ENCODE data around the gene SCGB3A1. TPM values are rescaled to one million over a fixed set of nuclear protein-coding genes. Genes with fewer than 3 reads are reported as not detected.

The SCGB3A1 gene, protein sequence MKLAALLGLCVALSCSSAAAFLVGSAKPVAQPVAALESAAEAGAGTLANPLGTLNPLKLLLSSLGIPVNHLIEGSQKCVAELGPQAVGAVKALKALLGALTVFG
- total RNA-seq, result not detected

DNA sequence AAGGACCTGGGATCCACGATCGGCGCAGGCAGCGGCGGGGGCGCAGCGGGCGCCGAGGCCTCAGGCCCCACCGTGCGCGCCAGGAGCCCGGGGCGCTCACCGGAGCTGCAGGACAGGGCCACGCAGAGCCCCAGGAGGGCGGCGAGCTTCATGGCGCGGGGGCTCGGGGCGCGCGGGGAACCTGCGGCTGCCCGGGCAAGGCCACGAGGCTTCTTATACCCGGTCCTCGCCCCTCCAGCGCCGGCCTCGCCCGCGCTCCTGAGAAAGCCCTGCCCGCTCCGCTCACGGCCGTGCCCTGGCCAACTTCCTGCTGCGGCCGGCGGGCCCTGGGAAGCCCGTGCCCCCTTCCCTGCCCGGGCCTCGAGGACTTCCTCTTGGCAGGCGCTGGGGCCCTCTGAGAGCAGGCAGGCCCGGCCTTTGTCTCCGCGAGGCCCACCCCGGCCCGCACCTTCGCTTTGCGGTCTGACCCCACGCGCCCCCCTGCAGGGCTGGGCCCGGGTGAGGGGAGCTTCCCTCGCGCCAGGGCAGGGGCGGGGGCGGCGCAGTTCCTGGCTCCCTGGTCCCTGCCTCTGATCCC is at the start of gene SCGB3A1:
Gene SCGB3A1, minus strand, starts transcription at position 189 of the 577 bp plus-strand sequence. Its CDS starts 37 bp downstream, at position 152.
- WGBS, 2 donors, result 19 to 49% methylated on average over 15 to 53 of the region's 60 CpGs
- H3K4me3 ChIP-seq, result no peak within 1 kb of the TSS
- no peaks in the 10 kb centered on the region for H3K36me3 ChIP-seq (replicated peaks in 1 of 2; ENCODE audit: insufficient read depth in 1 of 2, low read depth in 2 of 2)
- peaks cover 40% of the 10 kb centered on the region for H3K4me1 ChIP-seq
- intact Hi-C loops (cut with DNase I), result no loop called here
- no peak for DNase-seq
- no peak for ATAC-seq
- H3K27me3 ChIP-seq, result peaks cover 0 to 15% of the 10 kb centered on the region in 2 donors
- no peaks in the 10 kb centered on the region for H3K9me3 ChIP-seq
- TF ChIP-seq, protein P1, sequence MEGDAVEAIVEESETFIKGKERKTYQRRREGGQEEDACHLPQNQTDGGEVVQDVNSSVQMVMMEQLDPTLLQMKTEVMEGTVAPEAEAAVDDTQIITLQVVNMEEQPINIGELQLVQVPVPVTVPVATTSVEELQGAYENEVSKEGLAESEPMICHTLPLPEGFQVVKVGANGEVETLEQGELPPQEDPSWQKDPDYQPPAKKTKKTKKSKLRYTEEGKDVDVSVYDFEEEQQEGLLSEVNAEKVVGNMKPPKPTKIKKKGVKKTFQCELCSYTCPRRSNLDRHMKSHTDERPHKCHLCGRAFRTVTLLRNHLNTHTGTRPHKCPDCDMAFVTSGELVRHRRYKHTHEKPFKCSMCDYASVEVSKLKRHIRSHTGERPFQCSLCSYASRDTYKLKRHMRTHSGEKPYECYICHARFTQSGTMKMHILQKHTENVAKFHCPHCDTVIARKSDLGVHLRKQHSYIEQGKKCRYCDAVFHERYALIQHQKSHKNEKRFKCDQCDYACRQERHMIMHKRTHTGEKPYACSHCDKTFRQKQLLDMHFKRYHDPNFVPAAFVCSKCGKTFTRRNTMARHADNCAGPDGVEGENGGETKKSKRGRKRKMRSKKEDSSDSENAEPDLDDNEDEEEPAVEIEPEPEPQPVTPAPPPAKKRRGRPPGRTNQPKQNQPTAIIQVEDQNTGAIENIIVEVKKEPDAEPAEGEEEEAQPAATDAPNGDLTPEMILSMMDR (IDR thresholded peaks at IDR 0.05), result no peak
- no peak for TF ChIP-seq POLR2A (IDR thresholded peaks at IDR 0.05)
- no peak within 1 kb of the TSS for H3K27ac ChIP-seq

DNA sequence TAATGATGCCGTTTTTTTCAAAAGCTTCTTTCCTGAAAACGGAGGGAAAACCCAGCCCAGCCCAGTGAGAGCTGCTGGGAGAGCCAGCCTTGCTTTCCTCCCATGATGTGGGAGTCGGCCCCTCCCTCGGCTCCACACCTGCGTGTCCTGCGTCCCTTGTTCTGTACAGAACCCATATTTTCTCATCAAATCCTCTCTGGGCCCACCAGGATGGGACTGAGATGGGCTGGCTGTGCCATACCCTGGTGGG is 49.2 kb upstream of the SCGB3A1 start:
- H3K27ac ChIP-seq, result no peak overlapping the region
- TF ChIP-seq, protein P1 (IDR thresholded peaks at IDR 0.05), result no peak
- no peak for TF ChIP-seq POLR2A (IDR thresholded peaks at IDR 0.05)
- no peaks in the 10 kb centered on the region for H3K36me3 ChIP-seq (replicated peaks in 1 of 2; ENCODE audit: insufficient read depth in 1 of 2, low read depth in 2 of 2)
- DNase-seq (no peak), ATAC-seq (no peak)
- no peaks in the 10 kb centered on the region for H3K4me1 ChIP-seq
- H3K9me3 ChIP-seq, result no peaks in the 10 kb centered on the region
- no peaks in the 10 kb centered on the region for H3K27me3 ChIP-seq
- intact Hi-C loops (cut with DNase I), result no loop called here
- WGBS, 2 donors, result 61% methylated on average over 6 of the region's 6 CpGs
- no peak overlapping the region for H3K4me3 ChIP-seq

DNA sequence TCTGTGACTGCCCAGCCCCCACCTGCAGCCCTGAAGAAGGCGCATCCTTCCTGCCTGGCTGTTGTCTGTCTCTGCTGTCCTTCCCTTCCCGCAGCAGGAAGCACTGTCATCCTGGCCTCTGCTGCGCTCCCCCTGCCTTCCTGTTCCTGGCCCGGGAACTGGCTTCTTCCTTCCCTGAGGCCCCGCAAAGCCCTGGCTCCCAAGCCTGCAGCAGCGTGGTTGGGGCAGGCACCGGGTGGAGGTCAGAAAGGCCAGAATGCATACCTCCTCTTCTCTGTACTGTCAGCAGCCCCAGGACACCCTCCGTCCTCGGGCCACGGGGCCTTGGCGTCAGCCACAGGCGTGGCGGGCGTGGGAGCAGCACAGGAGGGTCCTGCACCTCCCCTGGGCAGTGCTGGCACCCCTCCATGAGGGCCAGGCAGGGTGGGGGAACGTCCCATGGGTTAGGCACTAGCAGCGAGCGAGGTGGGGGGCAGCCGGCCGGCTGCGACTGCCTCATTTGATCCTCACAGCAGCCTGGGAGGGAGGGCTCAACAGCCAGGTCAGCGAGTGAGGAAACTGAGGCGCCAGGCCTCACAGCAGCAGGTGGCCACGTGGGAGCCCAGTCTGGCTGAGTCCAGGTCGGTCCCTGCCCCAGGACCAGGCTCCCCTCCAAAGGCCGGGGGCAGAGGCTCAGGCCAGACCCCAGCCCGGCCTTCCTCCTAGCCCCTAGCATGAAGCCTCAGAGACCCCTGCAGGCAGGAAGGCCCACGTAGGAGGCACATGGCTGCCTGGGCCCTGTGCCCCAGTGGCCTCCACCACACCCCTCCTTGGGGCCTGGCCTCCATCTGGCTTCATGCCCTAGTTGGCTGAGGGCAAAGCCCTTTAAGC is 48.7 kb upstream of the SCGB3A1 start:
- TF ChIP-seq, protein P1 (IDR thresholded peaks at IDR 0.05), result no peak
- TF ChIP-seq POLR2A (IDR thresholded peaks at IDR 0.05), result no peak
- Histone ChIP-seq H3K4me1 (no peaks in the 10 kb centered on the region), H3K9me3 (no peaks in the 10 kb centered on the region), H3K27me3 (no peaks in the 10 kb centered on the region), H3K27ac (no peak overlapping the region), H3K36me3 (replicated peaks in 1 of 2; ENCODE audit: insufficient read depth in 1 of 2, low read depth in 2 of 2) (no peaks in the 10 kb centered on the region), H3K4me3 (no peak overlapping the region)
- intact Hi-C loops (cut with DNase I), result no loop called here
- WGBS, 2 donors, result 60 to 63% methylated on average over 10 to 18 of the region's 27 CpGs
- no peak for DNase-seq
- ATAC-seq, result no peak

DNA sequence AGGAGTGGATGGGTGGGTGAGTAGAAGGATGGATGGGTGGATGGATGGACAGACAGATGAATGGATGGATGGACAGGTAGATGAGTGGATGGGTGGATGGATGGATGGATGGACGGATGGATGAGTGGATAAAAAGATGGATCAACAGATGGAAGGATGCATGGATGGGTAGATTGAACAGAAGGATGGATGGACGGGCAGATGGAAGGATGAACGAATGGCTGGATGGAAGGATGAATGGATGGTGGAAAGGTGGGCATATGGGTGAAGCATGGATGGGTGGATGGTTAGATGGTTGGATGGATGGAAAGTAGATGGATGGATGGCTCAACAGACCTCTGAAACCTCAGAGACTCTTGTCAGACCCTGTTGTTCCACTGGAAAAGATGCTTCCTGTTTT is 48.0 kb upstream of the SCGB3A1 start:
- Histone ChIP-seq H3K27me3 (no peaks in the 10 kb centered on the region), H3K9me3 (no peaks in the 10 kb centered on the region), H3K27ac (no peak overlapping the region), H3K4me3 (no peak overlapping the region), H3K36me3 (replicated peaks in 1 of 2; ENCODE audit: insufficient read depth in 1 of 2, low read depth in 2 of 2) (no peaks in the 10 kb centered on the region), H3K4me1 (no peaks in the 10 kb centered on the region)
- TF ChIP-seq POLR2A (IDR thresholded peaks at IDR 0.05), result no peak
- TF ChIP-seq, protein P1 (IDR thresholded peaks at IDR 0.05), result no peak
- DNase-seq (no peak), ATAC-seq (no peak)
- intact Hi-C loops (cut with DNase I), result no loop called here
- 51 to 54% methylated on average over 3 of the region's 3 CpGs for WGBS, 2 donors
